WI38 (cell line): ENCODE results near the gene TMTC2.

Experiments used
- H3K4me3 ChIP-seq: 2 replicates; pipeline ENCODE4 v1.5.1; 2011; ENCODE audit warnings: low read depth, mild to moderate bottlenecking, control low read depth, low read length
- TF ChIP-seq, protein P1 (sequence below): IDR thresholded peaks from 2 replicates; pipeline ENCODE4 v1.5.1; 2012; ENCODE audit warnings: low read depth, mild to moderate bottlenecking, control low read depth, low read length

TMTC2 gene

DNA sequence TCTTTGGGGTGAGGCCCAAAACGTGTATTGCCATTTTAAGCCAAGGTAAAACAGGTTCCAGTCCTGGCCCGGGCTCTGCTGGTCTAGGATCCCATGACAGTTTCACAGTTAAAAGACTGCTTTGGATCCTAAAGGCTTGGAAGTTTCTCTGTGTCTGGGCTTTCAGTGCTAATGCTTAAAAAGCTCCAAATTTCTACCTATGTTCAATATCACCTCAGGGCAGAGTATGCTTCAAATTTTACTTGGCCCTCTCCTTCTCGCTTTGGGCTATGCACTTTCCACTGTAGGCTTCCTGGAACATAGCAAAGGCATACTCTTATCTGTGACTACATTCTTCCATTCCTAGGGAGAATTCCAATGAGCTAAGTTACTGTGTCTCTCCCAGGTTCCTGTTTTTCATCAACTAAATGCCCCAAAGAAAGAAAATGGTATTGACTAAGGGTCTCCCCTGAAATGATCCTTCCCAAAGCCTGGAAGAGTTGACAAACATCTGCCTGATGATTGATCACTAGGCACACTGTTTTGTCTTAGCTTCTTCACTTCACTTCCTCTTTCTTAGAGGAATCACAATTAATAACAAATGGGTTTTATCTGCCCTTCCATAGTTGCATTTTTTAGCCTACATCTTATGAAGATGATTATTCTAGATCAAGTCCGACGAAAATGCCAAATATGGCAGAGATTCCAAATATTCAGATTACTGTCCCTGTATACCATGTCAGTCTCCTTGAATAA lies 79.4 kb downstream of the TMTC2 start:
- no peak overlapping the region for H3K4me3 ChIP-seq
- TF ChIP-seq, protein P1, sequence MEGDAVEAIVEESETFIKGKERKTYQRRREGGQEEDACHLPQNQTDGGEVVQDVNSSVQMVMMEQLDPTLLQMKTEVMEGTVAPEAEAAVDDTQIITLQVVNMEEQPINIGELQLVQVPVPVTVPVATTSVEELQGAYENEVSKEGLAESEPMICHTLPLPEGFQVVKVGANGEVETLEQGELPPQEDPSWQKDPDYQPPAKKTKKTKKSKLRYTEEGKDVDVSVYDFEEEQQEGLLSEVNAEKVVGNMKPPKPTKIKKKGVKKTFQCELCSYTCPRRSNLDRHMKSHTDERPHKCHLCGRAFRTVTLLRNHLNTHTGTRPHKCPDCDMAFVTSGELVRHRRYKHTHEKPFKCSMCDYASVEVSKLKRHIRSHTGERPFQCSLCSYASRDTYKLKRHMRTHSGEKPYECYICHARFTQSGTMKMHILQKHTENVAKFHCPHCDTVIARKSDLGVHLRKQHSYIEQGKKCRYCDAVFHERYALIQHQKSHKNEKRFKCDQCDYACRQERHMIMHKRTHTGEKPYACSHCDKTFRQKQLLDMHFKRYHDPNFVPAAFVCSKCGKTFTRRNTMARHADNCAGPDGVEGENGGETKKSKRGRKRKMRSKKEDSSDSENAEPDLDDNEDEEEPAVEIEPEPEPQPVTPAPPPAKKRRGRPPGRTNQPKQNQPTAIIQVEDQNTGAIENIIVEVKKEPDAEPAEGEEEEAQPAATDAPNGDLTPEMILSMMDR, result no peak

GRCh38 chr12:82774666-82775065 lies 88.0 kb downstream of the TMTC2 start:
- no peak overlapping the region for H3K4me3 ChIP-seq
- TF ChIP-seq, protein P1, result no peak

DNA sequence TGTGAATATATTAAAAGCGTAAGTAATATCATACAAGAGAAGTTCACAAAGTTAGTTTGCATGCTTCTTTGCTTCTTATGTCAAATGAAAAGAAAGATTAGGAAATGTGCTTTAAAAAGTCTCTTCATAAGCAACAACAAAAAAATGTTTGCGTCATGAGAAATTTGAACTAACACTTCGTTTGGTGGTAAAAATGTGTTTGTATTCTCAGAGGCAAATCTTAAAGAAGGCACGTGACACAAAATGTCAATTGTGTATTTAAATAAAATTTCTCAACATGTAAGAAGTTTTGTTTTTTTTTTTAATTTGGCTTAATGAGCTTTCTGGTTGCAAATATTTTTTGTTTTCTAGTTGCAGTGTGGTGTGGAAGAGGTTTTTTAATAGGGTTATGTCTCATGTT lies 93.8 kb downstream of the TMTC2 start:
- TF ChIP-seq, protein P1, result no peak
- no peak overlapping the region for H3K4me3 ChIP-seq

GRCh38 chr12:82781309-82781997 lies 94.7 kb downstream of the TMTC2 start:
- H3K4me3 ChIP-seq, result no peak overlapping the region
- TF ChIP-seq, protein P1, result no peak

GRCh38 chr12:82783435-82783834 lies 96.7 kb downstream of the TMTC2 start:
- TF ChIP-seq, protein P1, result no peak
- H3K4me3 ChIP-seq, result no peak overlapping the region

GRCh38 chr12:82787016-82787415 lies 100.3 kb downstream of the TMTC2 start:
- H3K4me3 ChIP-seq, result no peak overlapping the region
- TF ChIP-seq, protein P1, result no peak

DNA sequence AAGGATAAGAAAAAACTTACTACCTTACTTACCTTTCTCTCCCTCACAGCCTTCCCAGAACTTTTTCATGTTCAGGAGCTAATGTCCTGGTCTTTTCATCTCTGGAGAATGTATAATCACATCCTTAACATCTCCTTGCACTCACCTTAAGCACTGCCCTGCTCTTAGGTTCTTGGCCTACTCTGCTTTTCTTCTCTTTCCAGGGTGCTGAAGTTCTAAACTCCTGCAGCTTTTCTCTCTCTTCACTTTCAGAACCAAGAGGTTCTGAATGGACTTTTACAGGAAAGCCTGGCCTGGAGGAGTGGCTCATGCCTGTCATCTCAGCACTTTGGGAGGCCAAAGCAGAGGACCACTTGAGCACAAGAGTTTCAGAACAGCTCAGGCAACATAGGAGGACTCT lies 101.9 kb downstream of the TMTC2 start:
- H3K4me3 ChIP-seq, result no peak overlapping the region
- TF ChIP-seq, protein P1, result no peak
